Endothelial cell of umbilical vein (primary cell): ENCODE results near the gene RHOF. TPM values are rescaled to one million over a fixed set of nuclear protein-coding genes. Genes with fewer than 3 reads are reported as not detected.

ENCODE experiments used
- BruUV-seq: library from RNA; stranded (reverse); fragments of 400-500 nt; replicated peaks from 2 replicates; lab custom pipeline; 2021; lab: Mats Ljungman, UMichigan
- CTCF ChIA-PET: fragments of 300-600, 350-600 bp; sonication (Branson Sonifier 250); formaldehyde crosslinking; loops from one replicate; lab custom pipeline; 2021; ENCODE audit warnings: antibody characterized with exemption, inconsistent platforms; lab: Charles Lee
- POLR2A ChIA-PET: fragments of 300-600, 350-600 bp; sonication (Branson Sonifier 250); formaldehyde crosslinking; loops from one replicate; lab custom pipeline; 2021; ENCODE audit warnings: antibody characterized with exemption, inconsistent platforms; lab: Charles Lee
- DNase-seq: peaks from one replicate; pipeline ENCODE4 v3.0.0-alpha.2; 2011; ENCODE audit warnings: low read depth, low spot score
- FAIRE-seq: peaks from 2 replicates; lab custom pipeline; 2011; peaks lifted over from hg19 to GRCh38; lab: Jason Lieb, UNC
- H2AFZ ChIP-seq: 2 replicates; pipeline ENCODE4 v1.6.0; 2012; ENCODE audit warnings: low read depth, low read length, control low read depth, inconsistent platforms
- H3K27ac ChIP-seq: 2 replicates; pipeline ENCODE4 v1.5.1; 2011; ENCODE audit warnings: low read depth, mild to moderate bottlenecking, control low read depth, low read length, moderate library complexity; ENCODE audit not compliant: insufficient read depth
- H3K27me3 ChIP-seq, 2 experiments: 2 replicates each; pipeline versions ENCODE4 v1.6.0 to v1.6.1; 2011; ENCODE audit warnings: low read length in 2 of 2, mixed read lengths in 1 of 2; ENCODE audit not compliant: control insufficient read depth in 2 of 2, insufficient read depth in 2 of 2
- H3K36me3 ChIP-seq, 2 experiments: 2 replicates in 1 of 2; 3 replicates in 1 of 2; pipeline ENCODE4 v1.5.1; 2011; ENCODE audit warnings: low read length in 2 of 2, mild to moderate bottlenecking in 1 of 2, moderate library complexity in 1 of 2; ENCODE audit not compliant: control insufficient read depth in 2 of 2, insufficient read depth in 2 of 2; ENCODE audit errors: extremely low read depth in 1 of 2
- H3K4me1 ChIP-seq: 3 replicates; pipeline ENCODE4 v1.5.1; 2011; ENCODE audit warnings: mild to moderate bottlenecking, low read length; ENCODE audit not compliant: control insufficient read depth, insufficient read depth; ENCODE audit errors: extremely low read depth
- H3K4me2 ChIP-seq: 2 replicates; pipeline ENCODE4 v1.6.1; 2011; ENCODE audit warnings: low read length, control low read depth, mixed read lengths; ENCODE audit not compliant: insufficient read depth
- H3K4me3 ChIP-seq, 3 experiments: fragments of 200-600 bp in 1 of 3; sonication (generic), shearing (Covaris generic) in 1 of 3; replicated peaks in 1 of 3; 2 replicates each; pipeline ENCODE4 v1.5.1; 2011 to 2016; ENCODE audit warnings: control low read depth in 3 of 3, low read length in 3 of 3, mild to moderate bottlenecking in 2 of 3, inconsistent platforms in 1 of 3, low read depth in 1 of 3, moderate library complexity in 1 of 3; ENCODE audit not compliant: insufficient read depth in 1 of 3
- H3K79me2 ChIP-seq: 2 replicates; pipeline ENCODE4 v1.6.0; 2012; ENCODE audit warnings: low read length, inconsistent platforms; ENCODE audit not compliant: control insufficient read depth, insufficient read depth
- H3K9ac ChIP-seq: replicated peaks from 2 replicates; pipeline ENCODE3; 2011; ENCODE audit warnings: low read length, control low read depth; ENCODE audit not compliant: insufficient read depth; ENCODE audit errors: extremely low read depth
- H3K9me1 ChIP-seq: replicated peaks from 3 replicates; pipeline ENCODE4 v1.6.0; 2011; ENCODE audit warnings: mild to moderate bottlenecking, low read length; ENCODE audit not compliant: control insufficient read depth, insufficient read depth; ENCODE audit errors: extremely low read depth
- H3K9me3 ChIP-seq: replicated peaks from 2 replicates; pipeline ENCODE4 v1.5.1; 2012; ENCODE audit warnings: low read length, inconsistent platforms; ENCODE audit not compliant: control insufficient read depth, insufficient read depth
- H4K20me1 ChIP-seq: replicated peaks from 2 replicates; pipeline ENCODE3; 2011; ENCODE audit warnings: mild to moderate bottlenecking, low read length; ENCODE audit not compliant: control insufficient read depth, insufficient read depth; ENCODE audit errors: extremely low read depth
- EZH2 ChIP-seq: IDR thresholded peaks from 2 replicates; pipeline ENCODE4 v1.6.1; 2012; ENCODE audit warnings: borderline replicate concordance, low read depth, mild to moderate bottlenecking, moderate library complexity, low read length, inconsistent platforms; ENCODE audit not compliant: severe bottlenecking
- FOS ChIP-seq: IDR thresholded peaks from 2 replicates; pipeline ENCODE4 v1.6.1; 2011; ENCODE audit warnings: mild to moderate bottlenecking, low read length, moderate library complexity, borderline replicate concordance; ENCODE audit not compliant: insufficient read depth
- GATA2 ChIP-seq: IDR thresholded peaks from 2 replicates; pipeline ENCODE4 v1.7.0; 2011; ENCODE audit warnings: low read depth, mild to moderate bottlenecking, moderate library complexity, mixed read lengths, low read length; ENCODE audit not compliant: insufficient read length, insufficient read depth
- JUN ChIP-seq: IDR thresholded peaks from 2 replicates; pipeline ENCODE4 v1.6.1; 2011; ENCODE audit warnings: borderline replicate concordance, low read depth; ENCODE audit not compliant: insufficient read length, insufficient read depth
- MYC ChIP-seq: IDR thresholded peaks from one replicate; pipeline ENCODE4 v1.6.1; 2011; ENCODE audit warnings: mild to moderate bottlenecking, low read depth, low read length
- POLR2A ChIP-seq: IDR thresholded peaks from 2 replicates; pipeline ENCODE4 v1.6.1; 2012; ENCODE audit warnings: low read depth, mild to moderate bottlenecking, control low read depth, low read length
- POLR2AphosphoS5 ChIP-seq: IDR thresholded peaks from 2 replicates; pipeline ENCODE4 v1.6.1; 2012; ENCODE audit warnings: low read depth, mild to moderate bottlenecking, control low read depth, low read length, moderate library complexity; ENCODE audit not compliant: insufficient read depth
- dilution Hi-C: fragments of 300-500 bp; cut with MboI; formaldehyde crosslinking; loops from one replicate; pipeline ENCODE4 v1.15.0; 2019; ENCODE audit warnings: low sequenced_read_pairs; ENCODE audit not compliant: extremely low pct_ligation_motif_present
- intact Hi-C: fragments of 100-400 bp; cut with micrococcal nuclease; formaldehyde crosslinking; loops from one replicate; pipeline ENCODE4 v1.10.0; 2022
- polyA plus RNA-seq, 4 experiments: library from polyadenylated mRNA; depleted of rRNA in 3 of 4; stranded (reverse) in 3 of 4; unstranded in 1 of 4; fragments of >200 nt; gene quantifications; 2 replicates each; pipeline versions ENCODE4 v1.2.1 to v1.2.3, GENCODE V29; 2011 to 2012; ENCODE audit warnings: missing spikeins in 1 of 4
- total RNA-seq: library from RNA; stranded (reverse); gene quantifications from 2 replicates; pipeline ENCODE4 v1.2.3, GENCODE V29; 2021
- TF ChIP-seq, protein P1 (sequence below), 2 donors: IDR thresholded peaks; 1 replicate in 1 of 2; 2 replicates in 1 of 2; pipeline ENCODE4 v1.5.1; 2011; ENCODE audit warnings: low read length in 2 of 2, mild to moderate bottlenecking in 2 of 2, moderate library complexity in 2 of 2, control low read depth in 1 of 2, inconsistent platforms in 1 of 2, low read depth in 1 of 2; ENCODE audit not compliant: insufficient read depth in 1 of 2; ENCODE audit errors: extremely low read depth in 1 of 2
- TF ChIP-seq, protein P2 (sequence below): IDR thresholded peaks from 2 replicates; pipeline ENCODE4 v1.6.1; 2011; ENCODE audit not compliant: insufficient read depth, insufficient read length

RHOF gene
- total and polyA plus RNA-seq, 2 donors (not counting 3 experiments of a cell fraction or from before 2014, with no cell fraction given), result 9.3 to 22.3 TPM

GRCh38 chr12:121766290-121767039, 27.0 kb downstream of the RHOF start:
- BruUV-seq, result no TSS peak
- POLR2A ChIA-PET, result no interaction called here
- intact Hi-C loops (no loop called here), dilution Hi-C loops (no loop called here)
- Histone ChIP-seq H3K9me1 (no peaks in the 10 kb centered on the region), H3K36me3 (no peaks in the 10 kb centered on the region), H4K20me1 (no peaks in the 10 kb centered on the region), H3K79me2 (no peaks in the 10 kb centered on the region), H3K4me2 (no peak overlapping the region), H3K4me1 (no peaks in the 10 kb centered on the region), H3K4me3 (no peak overlapping the region), H2AFZ (no peak overlapping the region), H3K27me3 (no peaks in the 10 kb centered on the region), H3K9ac (no peak overlapping the region), H3K9me3 (no peaks in the 10 kb centered on the region), H3K27ac (no peak overlapping the region)
- CTCF ChIA-PET, result interaction anchor here (1.2 to 4.3 kb wide), 6 partner anchors 9 to 214 kb away, joined by 3 to 22 read pairs (median 6); partner anchors contain the start of genes RHOF and TMEM120B
- no peak for FAIRE-seq
- TF ChIP-seq EZH2, result no peak
- TF ChIP-seq, protein P1, sequence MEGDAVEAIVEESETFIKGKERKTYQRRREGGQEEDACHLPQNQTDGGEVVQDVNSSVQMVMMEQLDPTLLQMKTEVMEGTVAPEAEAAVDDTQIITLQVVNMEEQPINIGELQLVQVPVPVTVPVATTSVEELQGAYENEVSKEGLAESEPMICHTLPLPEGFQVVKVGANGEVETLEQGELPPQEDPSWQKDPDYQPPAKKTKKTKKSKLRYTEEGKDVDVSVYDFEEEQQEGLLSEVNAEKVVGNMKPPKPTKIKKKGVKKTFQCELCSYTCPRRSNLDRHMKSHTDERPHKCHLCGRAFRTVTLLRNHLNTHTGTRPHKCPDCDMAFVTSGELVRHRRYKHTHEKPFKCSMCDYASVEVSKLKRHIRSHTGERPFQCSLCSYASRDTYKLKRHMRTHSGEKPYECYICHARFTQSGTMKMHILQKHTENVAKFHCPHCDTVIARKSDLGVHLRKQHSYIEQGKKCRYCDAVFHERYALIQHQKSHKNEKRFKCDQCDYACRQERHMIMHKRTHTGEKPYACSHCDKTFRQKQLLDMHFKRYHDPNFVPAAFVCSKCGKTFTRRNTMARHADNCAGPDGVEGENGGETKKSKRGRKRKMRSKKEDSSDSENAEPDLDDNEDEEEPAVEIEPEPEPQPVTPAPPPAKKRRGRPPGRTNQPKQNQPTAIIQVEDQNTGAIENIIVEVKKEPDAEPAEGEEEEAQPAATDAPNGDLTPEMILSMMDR (IDR thresholded peaks at IDR 0.05; ENCODE audit: extremely low read depth in 1 of 2, insufficient read depth in 1 of 2, low read depth in 1 of 2, low read length in 2 of 2), result no peak
- no peak for TF ChIP-seq POLR2A
- no peak for TF ChIP-seq MYC
- no peak for TF ChIP-seq FOS
- TF ChIP-seq GATA2, result no peak
- TF ChIP-seq JUN, result no peak
- no peak for TF ChIP-seq POLR2AphosphoS5
- TF ChIP-seq, protein P2, sequence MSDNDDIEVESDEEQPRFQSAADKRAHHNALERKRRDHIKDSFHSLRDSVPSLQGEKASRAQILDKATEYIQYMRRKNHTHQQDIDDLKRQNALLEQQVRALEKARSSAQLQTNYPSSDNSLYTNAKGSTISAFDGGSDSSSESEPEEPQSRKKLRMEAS, result no peak
- DNase-seq, result no peak
